GM18867 (cell line): Measurements from ENCODE around the gene PDIA4.
"Not testable (repeated sequence)": the region's sequence is repeated elsewhere in the genome, so short reads cannot be mapped to it uniquely, and the experiment has no call there.

ENCODE experiments used
- ATAC-seq: cut with Tn5 transposase; IDR thresholded peaks from one replicate; pipeline ENCODE4 v1.9.1; 2021; ENCODE audit warnings: mild to moderate bottlenecking, moderate library complexity; ENCODE audit not compliant: unreplicated experiment

Gene PDIA4

DNA sequence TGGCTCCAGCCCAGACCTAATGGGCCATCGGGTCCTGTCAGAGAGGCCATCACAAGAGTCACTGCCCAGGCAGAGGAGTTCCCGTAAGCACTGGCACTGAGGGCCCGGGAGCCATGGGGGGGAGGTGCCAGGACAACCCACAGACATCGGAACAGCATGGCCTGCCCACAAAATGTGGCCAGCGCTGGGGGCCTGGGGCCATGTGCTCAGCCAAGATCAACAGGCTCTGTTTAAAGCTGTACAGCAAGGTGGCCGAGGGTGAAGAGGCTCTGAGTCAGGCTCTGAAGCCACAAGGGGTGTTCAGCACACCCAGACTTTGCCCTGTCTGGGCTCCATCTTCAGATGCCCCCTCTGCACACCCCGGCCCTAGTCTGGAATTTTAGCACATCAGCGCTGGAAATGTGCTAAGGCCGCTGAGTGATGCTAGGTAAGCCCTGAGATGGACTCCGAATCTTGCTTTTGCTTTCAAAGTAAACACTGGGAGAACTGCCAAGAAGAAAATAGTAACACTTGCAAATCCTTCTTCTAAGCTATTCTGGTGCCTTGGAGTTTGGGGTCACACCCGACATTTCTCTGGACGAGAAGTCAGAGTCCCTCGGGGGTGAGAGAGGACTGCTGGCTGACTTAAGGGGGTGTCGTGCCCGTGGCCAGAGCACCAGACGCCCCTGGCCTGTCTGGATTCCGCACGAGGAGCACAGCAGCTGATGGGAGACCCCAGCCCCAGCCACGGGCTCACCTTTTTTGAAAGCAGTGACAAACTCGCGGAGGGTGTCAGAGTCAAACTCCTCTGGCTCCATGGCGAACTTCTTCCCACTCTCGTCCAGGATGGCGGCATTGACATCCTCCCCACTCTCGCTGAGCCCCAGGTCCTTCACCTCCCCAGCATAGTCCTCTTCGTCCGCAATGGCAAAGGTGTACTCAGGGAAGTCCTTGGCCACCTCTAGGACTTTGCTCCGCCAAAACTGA lies 23.6 kb downstream of the PDIA4 start:
- ATAC-seq = no peak

DNA sequence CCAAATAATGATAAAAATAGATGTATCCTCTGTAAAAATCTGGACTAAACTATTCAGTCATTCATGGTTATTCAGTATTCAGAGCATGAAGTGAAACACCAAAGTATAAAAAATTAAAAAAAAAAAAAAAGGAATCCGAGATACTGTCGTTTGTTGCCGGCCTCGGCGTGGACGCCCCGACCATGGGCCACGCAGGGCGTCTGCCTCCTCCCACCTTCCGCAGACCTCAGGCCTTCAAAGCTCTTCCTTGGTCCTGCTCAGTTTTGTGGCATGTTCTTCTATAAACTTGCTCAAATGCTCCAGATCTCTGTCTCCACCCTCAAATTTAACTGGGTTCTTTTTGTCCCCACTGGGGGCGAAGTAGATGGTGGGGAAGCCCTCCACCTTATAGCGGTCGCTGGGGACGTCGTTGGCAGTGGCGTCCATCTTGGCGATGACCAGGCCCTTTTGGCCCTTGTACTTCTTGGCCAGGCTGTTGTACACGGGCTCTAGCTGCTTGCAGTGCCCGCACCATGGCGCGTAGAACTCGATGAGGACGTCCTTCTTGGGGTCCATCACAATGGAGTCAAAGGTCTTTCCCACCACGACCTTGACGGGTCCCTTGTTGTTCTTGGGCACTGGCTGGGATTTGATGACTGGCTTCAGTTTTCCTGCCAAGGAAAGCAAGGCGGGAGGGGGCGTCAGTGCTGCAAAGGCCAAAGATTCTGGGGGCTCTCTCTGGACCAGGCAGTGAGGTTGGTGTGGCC lies 24.6 kb downstream of the PDIA4 start:
- ATAC-seq = no peak

DNA sequence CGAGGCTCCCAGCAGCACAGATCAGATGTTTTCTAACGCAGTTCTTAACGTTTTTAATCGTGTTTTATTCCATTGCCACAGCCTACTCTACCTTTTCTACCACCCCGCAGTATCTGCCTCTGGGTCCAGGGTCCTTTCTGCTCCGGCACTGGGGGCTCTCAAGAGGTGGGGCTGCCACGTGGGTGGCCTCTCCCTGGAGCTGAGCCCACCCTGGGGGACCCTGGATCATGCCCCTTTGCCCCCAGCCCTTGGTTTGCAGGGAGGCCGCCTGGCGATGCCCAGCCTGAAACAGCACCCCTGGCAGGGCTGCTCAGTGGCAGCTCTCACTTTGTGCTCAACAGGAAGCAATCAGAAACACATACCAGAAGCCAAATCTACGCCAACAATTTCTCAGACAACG lies 25.3 kb downstream of the PDIA4 start:
- no peak for ATAC-seq

DNA sequence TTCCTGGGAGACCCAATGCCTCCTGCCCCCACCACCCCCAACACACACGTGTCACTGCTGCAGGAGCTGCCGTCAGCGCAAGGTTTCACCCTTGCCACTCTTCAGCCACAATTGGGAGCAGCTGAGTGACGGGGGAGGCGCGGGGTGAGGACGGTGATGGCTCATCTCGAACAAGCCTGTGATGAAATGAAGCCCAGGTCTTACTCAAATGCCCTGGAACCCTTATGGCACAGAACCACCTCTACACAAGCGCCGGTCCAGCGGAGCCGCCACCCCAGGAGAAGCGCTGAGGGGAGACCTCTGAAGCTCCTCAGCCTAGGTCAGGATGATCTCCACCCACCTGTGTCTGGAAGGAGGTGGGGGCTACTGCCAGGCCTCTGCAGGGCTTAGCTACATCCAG lies 25.7 kb downstream of the PDIA4 start:
- ATAC-seq = no peak

GRCh38 chr7:149001427-149002068 lies 26.8 kb downstream of the PDIA4 start:
- no peak for ATAC-seq

GRCh38 chr7:149000961-149001360 lies 27.3 kb downstream of the PDIA4 start:
- no peak for ATAC-seq

DNA sequence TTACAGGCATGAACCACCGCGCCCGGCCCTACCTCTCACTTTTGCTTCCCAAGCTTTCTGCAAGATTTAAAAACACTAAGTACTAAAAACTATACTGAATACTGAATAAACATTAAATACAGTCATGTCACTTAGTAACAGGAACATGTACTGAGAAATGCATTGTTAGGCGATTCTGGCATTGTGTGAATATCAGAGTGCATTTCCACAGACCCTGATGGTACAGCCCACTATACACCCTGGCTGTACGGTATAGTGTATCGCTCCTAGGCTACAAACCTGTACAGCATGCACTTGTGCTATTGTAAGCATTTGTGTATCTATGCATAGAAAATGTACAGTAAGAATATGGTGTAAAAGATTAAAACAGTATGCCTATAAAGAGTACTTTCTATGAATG lies 29.1 kb downstream of the PDIA4 start:
- no peak for ATAC-seq

GRCh38 chr7:148997497-148997896 lies 30.8 kb downstream of the PDIA4 start:
- ATAC-seq = no peak

DNA sequence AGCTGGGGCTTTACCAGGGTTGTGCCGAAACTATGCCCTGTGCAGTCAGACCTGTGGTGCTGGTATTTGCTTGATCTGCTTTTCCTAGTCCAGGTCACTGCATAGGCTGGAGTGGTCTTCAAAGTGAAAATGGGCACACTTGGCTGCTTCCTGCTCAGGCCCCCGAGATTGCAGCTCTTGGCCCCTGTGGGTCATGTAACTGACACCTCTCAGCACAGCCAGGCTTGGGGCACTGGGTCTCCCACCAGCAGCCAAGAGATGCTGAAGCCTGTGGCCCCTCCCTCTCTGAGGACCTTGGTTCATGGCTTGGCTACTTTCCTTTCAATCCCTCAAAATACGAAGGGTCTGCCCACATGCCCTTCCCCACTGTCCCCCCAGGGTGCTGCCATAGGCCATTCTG lies 33.7 kb downstream of the PDIA4 start:
- ATAC-seq = no peak

GRCh38 chr7:148993193-148993592 lies 35.1 kb downstream of the PDIA4 start:
- no peak for ATAC-seq

DNA sequence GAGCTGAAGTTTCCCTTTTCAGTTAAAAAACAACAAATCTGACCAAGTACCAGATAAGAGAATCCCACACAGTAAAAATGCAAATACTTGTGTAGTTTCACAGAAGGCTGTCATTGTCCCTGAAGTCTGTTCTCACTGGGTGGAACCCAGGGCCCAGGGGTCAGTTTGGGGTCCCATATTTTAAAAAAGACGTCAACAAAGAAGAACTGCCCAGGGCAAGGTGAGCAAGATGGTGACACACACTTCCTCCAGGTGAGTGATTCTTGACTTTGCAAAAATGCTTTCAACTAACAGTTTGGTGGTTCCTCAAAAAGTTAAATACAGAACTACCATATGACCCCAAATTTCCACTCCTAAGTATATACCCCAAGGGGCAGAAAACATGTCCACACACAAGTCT lies 36.8 kb downstream of the PDIA4 start:
- no peak for ATAC-seq

DNA sequence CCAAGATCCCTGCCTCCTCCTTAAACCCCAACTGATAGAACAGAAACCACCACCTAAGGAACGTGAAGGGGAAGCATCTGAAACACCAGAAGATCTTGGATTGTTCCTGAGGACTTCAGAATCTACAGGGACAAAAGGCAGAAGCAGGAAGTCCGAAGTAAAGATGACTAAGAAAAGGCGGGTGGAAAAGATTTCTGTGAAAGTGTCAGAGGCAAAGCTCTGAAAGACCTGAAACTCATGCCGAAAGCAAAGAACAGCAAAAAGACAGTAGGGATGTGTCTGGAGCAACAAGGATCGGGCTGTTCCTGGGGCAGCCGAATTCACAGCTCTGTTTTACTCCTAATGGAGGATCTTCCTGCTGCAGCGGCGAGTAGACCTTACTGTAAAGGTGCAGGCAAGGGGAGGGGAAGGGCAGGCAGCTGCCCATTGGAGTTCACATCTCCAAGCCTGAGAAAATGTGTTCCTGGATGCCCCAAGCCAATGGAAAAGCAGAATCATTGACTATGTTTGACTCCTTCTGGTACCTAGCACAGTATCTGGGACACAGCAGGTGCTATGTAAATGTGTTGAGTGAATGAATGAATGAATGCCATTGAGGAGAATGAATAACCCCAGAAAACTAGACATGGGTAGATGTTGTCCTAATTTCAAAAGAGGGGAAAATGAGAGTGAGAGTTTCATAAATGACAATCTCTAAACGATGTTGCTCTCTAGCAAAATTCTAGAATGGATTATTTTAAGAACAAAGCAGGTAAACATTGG lies 40.4 kb downstream of the PDIA4 start:
- ATAC-seq = peak; percentile 0

DNA sequence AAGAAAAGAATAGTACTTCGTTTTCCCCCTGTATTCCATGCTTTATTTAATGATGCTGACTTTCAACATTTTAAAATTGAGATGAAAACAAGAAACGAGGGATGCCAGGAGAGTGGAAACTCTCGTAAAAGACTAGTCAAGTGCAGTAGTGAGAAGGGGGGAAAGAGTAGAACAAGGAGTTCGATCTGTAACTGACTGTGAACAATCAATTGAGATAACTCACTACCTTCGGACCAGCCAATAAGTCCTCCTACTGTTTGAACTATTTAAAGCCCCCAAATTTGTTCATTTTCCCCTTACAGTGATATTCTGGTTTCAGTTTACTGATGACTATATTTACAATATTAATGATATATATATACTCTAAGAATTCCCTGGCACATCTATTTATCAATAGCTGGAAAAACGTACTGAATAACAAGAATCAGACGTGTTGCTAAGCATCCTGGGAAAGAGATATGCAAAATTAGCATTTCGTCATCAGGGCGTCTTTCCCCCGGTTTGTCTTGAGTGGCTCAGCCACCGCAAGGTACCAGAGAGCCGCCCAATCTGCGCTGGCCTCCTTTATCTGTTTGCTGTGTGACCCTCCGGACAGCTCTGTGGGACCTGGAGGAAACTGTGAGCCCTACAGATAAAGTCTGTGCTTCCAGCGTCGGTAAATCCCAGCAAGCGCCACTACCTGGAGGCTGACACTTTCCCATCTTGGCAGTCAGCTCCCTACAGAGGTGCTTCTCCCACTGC lies 41.1 kb downstream of the PDIA4 start:
- peak; percentile 91 for ATAC-seq

DNA sequence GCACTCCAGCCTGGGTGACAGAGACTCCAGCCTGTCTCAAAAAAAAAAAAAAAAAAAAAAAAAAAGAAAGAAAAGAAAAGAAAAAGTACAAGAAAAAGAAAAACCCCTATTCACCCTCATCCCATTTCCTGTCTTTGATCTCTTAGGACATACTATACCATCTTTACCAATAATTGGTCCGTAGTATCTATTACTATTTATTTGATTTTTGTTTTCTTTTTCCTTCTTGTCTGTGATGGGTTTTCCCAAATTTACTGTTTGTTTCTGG lies 41.6 kb downstream of the PDIA4 start:
- ATAC-seq = no peak

DNA sequence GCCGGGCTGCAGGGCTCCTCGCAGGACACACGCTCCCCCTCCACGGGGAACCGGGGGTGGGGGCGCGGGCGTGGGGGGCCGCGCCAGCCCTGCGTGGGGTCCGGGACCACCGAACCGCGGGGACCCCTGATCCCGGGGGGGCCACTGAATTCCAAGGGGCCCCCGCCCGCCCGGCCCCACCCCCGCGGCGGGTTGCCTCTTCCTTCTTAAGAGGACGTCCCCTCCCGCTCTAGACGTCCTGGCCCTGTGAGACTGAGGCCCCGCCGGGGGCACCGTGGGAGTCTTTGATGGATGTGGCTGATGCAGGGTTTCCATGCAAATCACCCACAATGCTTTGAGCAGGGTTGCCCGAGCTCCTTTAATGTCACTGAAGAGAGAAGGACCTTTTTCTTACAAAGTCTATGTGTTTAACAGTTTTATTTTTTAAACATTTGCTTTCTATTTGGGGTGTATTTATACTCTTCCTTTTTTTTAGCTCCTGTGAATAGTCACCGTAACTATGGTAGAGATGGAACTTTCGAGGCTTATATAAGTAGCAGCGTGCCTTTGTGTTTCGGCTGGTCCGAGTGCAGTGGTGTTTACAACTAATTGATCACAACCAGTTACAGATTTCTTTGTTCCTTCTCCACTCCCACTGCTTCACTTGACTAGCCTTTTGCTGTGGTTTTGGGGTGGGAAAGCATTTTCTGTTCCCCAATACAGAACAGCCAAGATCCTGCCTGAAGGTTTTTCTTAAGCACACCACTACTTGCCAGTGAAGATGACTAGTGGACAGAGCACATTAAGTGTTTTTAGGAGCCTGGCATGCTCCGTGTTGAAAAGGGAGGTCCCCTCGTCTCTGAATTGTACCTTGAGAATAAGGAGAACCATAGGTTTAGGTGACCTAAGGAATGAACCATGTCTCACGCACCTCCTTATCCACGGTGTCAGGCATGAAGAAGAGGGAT lies 44.8 kb downstream of the PDIA4 start:
- peak; percentile 45 for ATAC-seq

DNA sequence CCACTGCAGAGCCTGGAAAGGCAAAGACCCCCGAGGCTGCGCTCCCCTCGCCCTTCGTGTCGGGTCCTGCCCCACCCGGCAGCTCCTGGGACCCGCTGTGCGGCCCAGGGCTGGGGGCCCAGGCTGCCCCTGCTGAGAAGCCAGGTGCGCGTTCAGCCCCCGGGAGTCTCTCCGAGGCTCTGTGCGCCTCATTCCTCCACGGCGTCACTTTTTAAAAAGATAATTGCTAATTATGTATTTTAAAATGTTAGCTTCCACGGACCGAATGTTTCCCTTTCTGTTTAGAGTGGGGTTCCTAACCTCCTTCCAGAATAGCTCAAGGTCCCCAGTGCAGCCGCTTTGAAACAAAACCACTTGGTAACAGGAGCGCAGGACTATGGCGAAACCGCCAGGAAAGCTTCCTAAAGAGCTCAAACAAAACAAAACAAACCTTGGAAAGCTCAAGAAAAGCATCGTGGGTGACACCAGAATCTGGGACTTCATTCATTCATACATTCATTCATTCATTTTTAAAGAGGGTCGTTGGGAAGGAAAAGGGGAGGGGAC lies 45.6 kb downstream of the PDIA4 start:
- no peak for ATAC-seq

GRCh38 chr7:148979827-148980226 lies 48.5 kb downstream of the PDIA4 start:
- ATAC-seq = no peak

DNA sequence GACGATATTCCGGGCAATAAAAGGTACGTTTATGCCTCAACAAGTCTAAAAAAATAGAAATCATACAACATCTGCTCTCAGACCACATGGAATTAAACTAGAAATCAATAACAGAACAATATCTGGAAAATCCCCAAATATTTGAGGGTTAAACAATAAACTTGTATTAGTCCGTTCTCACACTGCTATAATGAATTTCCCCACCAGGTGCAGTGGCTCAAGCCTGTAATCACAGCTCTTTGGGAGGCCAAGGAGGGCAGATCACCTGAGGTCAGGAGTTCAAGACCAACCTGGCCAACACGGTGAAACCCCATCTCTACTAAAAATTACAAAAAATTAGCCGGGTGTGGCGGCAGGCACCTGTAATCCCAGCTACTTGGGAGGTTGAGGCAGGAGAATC lies 49.2 kb downstream of the PDIA4 start:
- not testable (repeated sequence) for ATAC-seq

GRCh38 chr7:148978091-148978490 lies 50.2 kb downstream of the PDIA4 start:
- no peak for ATAC-seq
